GM18870 (cell line): Measurements from ENCODE around the gene C10orf90.

Source experiments
- ATAC-seq: cut with Tn5 transposase; IDR thresholded peaks from one replicate; pipeline ENCODE4 v1.9.1; 2021; ENCODE audit warnings: moderate library complexity; ENCODE audit not compliant: unreplicated experiment

Gene C10orf90, protein sequence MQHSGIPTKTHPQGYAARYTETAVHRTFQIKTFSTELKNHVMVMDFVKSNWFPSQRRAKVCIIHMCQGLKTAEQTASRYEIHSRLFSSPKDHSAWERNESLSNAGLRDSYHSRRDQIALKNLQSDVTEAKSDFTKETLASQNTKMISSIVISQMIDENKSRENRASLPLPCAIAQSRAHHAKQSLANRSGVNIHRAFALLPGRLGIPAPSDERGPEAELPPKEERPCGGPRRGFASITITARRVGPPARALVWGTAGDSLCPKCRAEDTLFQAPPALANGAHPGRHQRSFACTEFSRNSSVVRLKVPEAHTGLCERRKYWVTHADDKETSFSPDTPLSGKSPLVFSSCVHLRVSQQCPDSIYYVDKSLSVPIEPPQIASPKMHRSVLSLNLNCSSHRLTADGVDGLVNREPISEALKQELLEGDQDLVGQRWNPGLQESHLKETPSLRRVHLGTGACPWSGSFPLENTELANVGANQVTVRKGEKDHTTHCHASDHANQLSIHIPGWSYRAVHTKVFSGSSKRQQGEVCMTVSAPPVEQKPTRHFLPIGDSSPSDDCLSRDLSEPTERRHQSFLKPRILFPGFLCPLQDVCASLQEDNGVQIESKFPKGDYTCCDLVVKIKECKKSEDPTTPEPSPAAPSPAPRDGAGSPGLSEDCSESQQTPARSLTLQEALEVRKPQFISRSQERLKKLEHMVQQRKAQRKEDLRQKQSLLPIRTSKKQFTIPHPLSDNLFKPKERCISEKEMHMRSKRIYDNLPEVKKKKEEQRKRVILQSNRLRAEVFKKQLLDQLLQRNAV

DNA sequence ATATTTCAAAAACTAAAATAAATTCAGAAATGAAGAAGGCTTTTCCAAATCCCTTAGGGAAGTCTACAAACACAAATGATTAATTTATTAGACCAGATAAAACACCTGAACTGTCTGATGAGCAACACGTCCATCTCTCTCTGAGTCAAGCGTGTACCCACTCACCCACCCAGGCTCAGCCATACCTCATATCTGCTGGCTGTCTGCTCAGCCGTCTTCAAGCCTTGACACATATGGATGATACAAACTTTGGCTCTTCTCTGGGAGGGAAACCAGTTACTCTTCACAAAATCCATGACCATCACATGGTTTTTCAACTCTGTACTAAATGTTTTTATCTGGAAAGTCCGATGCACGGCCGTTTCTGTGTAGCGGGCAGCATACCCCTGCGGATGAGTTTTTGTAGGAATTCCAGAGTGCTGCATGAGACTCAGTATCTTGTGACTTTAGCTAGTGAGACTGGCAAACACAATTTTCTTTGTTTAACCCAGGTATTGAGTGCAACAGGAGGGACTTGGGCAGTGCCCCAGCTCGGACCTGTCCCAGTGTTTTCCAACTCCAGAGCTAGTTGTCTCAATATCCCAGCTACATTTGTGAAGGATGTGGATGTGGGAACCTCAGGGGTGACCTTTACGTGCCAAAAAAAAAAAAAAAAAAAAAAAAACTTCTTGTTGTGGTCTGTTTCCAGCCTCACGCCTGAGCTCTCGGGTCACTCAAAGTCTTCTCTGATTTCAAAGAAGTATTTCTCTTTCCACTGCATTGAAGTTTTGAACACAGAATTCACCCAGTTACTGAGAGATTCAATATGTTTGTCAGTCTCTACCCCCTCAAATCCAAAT is at the start of gene C10orf90:
C10orf90 (minus strand) TSS at position 638 of the 839 bp plus-strand sequence; CDS start at position 425, 213 bp downstream.
- no peak for ATAC-seq

DNA sequence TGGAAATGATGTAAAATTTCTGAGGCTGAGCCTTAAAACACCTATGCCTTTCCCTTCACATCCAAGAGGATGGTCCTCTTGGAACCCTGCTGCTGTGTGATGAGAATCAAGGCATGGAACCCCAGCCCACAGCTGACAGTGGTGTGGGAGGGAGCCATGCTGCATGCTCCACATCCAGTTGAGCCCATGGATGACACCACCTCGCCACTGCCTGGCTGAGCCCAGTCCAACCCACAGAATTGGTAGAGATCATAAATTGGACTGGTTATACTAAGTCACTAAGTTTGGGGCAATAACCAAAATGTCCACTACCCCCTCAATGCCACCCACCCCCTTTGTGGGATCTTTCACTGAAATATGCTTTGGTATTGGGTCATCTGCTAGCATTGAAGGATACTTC is 45.9 kb upstream of the C10orf90 start:
- ATAC-seq, result no peak

DNA sequence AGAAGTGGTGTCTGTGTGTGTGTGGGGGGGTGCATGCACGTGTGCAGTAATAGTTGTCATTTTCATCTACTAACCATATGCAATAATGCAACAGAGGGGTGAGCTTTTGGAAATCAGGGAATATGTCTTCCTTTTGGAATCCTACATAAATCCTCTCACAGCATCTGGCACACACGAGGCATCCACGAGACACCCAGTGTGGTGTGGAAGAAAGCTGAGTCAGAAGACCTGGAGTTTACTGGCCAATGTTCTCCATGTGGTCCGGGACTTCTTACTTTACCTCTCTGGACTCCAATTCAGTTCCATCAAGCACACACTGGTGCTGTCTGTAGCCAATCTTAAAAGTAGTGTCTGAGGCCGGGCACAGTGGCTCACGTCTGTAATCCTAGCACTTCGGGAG is 43.1 kb upstream of the C10orf90 start:
- ATAC-seq, result no peak

DNA sequence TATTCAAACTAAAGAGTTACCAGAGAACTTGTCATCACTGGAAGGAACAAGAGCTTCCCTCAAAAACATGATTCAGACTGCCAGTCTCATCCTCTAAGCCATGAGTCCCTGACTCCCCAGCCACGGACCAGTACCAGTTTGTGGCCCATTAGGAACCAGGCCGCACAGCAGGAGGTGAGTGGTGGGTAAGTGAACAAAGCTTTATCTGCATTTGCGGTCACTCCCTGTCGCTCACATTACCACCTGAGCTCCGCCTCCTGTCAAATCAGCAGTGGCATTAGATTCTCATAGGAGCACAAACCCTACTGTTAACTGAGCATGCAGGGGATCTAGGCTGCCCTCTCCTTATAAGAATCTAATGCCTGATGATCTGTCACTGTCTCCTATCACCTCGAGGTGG is 42.2 kb upstream of the C10orf90 start:
- ATAC-seq, result no peak

DNA sequence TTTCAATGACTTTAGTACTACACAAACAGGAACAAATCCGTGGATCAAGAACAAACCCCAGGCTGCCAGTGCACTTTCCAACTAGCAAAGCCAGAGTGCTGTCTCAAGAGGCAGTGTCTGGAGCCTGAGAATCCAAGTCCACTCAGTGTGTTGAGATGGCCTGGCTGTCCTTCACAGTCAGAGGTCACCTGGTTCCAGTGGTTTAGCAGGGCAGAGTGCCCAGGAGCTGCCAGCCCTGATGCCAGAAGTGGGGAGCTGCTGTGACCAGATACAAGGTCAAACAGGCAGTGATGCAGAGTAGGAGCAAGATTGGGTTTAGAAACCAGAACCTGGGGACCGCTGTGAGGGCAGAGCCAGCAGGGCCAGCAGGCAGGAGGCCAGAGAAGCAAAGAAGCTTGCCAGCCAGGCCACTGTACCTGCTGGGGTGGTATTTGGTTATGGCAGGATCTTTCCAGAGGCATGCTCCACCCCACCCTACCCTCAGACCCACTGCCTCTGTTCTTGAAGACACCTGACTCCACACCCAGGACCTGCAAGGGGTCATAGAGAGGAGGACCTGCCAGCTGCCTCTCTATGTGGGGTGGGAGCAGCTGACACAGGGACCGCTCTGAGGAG is 35.6 kb upstream of the C10orf90 start:
- ATAC-seq, result no peak

DNA sequence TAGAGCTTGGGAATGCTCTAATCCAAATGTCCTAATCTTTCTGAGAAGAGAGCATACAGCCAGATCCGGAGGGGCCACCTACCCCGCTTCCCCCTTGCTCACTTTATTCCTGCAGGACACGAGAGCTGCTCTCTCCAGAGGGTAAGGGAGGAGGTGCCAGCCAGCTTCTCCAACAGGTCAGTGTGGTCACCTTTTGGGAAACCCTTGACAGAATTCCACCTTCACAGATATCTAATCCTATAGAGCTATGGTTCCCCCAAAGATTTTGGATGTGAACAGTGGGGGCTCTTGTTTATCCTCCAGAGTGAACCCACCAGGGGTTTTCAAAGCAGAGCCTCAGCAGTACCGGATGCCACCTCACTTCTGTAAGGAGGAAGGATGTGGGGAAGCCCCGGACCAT is 34.6 kb upstream of the C10orf90 start:
- ATAC-seq, result no peak

DNA sequence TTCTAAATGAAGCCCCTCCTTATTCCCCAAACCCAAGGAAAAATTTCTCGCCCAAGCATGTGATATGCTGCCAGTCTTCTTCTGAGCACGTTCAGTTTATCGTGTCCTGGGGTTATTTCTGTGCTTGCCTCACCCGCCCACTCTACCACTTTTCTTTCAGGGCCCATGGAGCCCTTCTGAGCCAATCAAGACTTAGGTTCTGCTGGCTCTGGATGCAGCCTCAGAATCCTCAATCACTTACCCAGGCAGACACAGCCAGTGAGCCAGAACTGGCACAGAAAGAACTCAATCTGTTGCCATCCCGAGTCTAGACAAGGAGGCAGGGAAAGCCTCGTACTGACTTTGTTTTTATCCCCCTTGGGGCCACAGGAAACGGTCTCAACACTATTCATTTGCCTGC is 34.2 kb upstream of the C10orf90 start:
- ATAC-seq, result no peak

DNA sequence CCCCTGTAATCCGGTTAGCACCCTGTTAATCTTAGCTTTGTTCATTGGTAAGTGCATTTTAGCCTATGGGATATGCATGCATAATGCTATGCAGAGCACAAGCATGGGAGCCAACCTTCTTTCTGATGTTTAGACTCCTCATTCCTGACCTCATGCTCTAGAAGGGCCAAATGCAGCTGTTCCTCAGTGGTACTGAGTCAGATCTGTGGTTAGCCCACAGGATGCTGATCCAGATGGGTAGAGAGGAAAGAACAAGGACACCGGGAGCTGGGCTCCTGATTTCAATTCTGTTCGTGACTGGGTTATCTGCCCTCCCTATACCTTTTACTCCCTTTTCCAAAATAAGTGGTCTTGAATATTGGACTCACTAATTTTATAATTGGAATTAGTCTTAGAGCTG is 31.7 kb upstream of the C10orf90 start:
- ATAC-seq, result no peak

DNA sequence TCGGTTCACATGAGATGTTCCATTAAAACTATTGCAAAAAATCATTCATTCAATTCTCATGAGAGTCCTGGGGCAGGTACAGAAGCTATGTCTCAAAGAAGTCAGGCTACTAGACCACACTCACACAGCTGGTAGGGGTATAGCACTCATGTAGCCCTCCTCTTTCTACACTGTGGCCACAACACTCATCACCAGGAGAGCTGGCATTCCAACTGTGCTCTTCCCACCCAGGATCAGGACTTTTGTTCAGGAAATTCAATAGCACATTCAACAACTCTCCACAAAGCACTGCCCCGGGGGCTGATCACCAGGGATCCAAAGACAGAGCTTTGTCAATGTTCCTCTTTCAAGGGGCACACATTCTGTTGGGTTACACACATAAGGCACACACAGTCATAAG is 31.0 kb upstream of the C10orf90 start:
- no peak for ATAC-seq

DNA sequence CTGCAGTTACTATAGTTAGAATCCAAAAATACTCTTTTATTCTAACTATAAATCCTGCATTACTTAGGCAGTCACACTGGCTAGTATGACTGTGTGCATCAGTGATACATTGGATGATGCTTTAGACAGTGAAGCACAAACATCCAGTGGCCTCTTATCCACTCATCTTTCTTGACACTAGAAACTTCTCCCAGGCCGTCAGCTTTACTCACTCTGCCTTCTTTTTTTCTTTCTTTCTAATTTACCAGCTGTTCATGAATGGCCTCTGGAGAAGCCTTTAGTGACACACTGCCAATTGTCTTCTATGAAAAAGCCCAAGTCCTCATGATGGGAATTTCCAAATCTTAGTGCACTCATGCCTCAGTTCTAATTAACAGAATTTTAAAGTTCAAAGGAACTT is 26.2 kb upstream of the C10orf90 start:
- no peak for ATAC-seq

DNA sequence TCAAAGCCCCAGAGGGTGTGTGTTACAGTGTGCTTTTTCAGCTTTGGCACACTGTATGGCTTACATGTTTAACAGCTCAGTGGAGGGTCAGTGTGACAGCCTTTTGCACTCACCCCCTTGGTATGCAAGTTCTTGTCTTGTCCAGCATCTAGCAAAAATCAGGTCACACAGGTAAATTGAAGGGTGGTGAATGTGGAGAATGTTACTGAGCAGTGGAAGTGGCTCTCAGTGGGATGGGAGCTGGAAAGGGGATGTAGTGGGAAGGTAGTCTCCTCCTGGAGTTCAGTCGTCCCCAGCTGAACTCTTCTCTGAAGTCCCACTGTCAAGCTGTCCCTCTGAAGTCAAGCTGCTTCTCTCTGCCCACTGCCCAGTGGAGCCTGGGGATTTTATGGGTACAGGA is 21.0 kb upstream of the C10orf90 start:
- ATAC-seq, result no peak

DNA sequence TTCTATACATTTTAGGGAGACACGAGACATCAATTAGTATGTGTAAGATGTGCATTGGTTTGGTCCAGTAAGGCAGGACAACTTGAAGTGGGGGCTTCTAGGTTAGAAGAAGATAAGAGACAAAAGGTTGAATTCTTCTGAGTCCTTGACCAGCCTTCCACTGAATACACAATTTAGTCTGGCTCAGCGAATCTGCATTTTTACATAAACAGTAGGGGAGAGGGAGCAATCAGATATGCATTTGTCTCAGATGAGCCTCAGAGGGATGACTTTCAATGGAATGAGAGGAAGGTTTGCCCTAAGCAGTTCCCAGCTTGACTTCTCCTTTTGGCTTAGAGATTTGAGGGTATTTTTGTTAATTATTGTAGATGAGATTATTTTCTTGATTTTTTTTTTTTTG is 20.0 kb upstream of the C10orf90 start:
- ATAC-seq, result no peak

DNA sequence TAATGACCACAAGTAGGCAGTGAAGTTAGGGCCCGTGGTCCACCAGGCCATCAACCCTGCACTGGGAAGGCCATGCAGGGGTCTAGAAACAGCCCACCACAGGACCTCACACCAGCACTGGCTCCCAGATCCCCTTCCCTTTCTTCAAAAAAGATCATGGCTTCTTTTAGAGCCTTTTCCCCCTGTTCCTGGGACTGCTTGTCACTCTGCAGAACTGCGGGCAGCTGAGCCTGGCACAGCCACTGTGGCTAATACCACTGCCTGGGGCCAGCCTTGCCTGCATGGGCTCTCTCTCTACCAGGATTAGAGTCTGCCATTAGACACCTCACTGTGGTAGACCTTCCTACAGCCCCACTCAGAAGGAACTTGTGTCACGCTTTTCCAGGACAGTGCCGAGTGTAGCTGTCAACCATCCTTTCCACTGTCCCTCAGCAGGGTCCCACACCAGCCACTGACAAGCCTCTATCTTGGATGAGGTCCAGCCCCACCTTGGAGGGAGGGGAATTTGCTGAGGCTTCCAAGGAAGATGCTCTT is 19.0 kb upstream of the C10orf90 start:
- ATAC-seq, result no peak

DNA sequence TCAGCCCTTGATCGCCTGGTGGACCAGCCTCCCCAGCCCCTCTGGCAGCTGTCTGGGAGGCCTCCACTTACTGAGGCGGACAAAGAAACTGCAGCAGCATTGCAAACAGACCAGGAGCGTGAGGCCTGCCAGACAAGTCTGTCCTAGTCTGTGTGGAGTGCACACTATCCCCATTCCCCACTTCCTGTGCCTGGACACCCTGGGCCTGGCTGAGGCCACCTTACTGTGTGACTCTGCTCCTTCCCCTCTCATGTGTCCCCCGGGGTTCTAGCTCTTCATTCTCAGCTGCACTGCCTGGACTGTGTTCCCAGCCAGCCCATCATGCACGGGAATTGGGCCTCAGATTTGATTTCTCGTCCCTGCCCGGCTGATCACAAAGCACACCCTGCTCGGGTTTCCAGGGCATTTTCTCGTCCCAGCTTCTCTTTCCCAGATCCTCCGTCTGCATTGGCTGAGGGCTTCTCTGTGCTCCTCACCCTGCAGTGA is 16.7 kb upstream of the C10orf90 start:
- no peak for ATAC-seq

DNA sequence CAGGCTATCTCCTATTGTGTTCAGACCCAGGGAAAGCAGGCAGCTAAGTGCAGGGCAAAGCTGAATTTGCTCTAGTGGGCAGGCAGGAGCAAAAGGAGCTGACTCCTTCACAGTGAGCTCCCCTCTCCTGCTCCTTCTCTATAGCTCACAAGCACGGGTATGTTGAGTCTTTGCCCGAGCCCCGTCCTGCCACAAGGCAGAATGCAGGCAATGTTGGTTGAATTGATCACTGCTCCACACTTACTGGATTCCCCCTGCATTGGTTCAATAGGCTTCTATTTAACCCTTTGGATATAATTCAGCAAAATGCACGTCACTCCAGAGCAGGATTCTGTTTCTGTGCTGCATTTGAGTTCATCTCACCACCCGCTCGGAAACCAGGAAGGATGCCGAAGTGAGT is 16.2 kb upstream of the C10orf90 start:
- no peak for ATAC-seq

DNA sequence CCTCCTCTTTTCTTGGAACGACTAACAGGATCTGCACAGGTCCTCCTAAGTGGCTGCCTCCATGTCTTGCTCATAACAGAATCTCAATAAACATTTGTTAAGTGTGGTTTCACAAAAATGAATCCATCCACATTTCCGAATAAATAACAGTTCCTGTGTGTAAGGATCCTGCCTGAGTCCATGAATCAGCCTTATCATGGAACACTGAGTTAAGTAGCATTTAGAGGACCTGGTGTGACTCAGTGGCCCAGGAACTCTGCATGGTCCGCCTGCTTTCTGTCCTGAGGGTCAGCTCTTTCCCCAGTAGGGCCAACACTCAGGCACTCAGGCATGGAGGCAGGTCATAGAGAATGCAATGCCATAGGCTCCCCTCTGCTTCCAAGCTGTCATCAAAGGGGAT is 15.8 kb upstream of the C10orf90 start:
- ATAC-seq, result no peak

DNA sequence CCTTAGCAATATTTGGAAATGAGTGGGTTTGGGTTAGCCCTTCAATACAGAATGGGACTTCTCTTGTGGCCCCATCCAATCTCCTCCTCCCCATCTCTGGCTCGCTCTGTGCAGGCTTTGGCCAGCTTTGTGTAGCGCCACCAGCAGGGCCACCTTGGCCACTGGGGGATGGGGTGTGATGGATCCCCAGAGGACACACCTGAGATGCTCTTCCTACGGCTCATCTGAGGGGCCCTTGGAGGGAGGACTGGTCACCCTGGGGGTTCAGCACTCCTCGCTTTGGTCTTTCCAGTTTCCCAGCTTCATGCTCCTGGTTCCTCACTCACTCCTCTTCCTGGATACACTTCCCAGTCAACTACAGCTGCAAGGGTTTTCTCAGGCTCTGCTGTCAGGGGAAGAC is 15.3 kb upstream of the C10orf90 start:
- no peak for ATAC-seq

DNA sequence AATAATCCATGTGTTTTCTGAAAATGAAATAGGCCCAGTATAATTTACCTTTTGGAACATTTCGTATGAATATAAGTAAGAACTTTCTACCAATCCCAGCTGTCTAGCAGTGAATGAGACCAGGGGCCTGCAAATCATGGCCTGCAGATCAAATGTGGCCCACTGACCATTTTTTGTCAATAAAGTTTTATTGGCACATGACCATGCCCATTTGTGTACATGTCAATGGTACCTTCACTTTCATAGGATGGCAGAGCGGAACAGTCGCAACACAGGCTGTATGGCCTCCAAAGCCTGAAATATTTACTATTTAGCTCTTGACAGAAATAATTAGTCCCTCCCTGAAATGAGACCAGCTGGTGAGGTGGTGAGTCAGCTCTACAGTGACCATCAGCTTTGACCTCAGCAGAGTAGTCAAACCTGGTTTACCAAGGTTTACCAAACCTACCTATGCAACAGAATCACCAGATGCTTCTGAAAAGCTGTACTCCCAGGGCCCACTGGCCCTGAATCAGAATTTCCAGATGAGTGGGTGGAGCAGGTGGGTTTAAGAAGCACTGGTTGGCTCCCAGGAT is 13.8 kb upstream of the C10orf90 start:
- ATAC-seq, result no peak

DNA sequence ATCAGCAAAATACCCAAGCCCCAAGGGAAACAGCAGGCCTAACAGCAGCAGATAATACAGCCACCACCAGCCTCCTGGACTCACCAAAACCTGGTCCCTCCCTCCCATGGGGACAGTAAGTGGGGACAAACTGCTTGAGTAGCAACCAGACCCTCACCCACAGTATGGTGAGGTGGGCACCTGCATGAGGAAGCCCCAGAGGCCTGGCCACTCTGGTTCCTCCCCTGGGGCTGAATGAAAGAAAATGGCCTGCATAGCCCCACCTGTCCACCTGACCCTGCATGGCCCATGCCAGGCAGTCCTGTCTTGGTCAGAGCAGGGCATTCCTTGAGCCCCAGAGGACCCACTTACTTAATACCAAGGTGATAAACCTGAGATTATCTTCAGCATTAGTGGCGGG is 13.0 kb upstream of the C10orf90 start:
- no peak for ATAC-seq
